Ovary (tissue), 9 donors: ENCODE results near the gene SPRY4. TPM values are rescaled to one million over a fixed set of nuclear protein-coding genes. Genes with fewer than 3 reads are reported as not detected.

Source experiments
- polyA plus RNA-seq, 2 donors: library from polyadenylated mRNA; stranded (reverse); fragments of 200-250 nt in 1 of 2; fragments of 350-450 nt in 1 of 2; fragmentation: Illumina TruSeq in 1 of 2; extraction: RNeasy Lipid Tissue Mini Kit (QIAGEN cat#74804) in 1 of 2; gene quantifications; one replicate each; pipeline ENCODE4 v1.2.3, GENCODE V29; 2013 to 2014
- small RNA-seq: library from RNA; depleted of rRNA; stranded (forward); fragments of <200 nt; gene quantifications from one replicate; pipeline ENCODE3, GENCODE V24; 2016
- total RNA-seq, 7 donors: library from RNA; depleted of rRNA in 2 of 7; stranded (reverse); fragments of >200 nt in 2 of 7; fragmentation: NEBNext Ultra II Directional in 3 of 7; extraction: Animal tissue kit (Norgen Biotek cat#: 25700) in 3 of 7; gene quantifications; one replicate each; pipeline versions ENCODE4 v1.1.0 to v1.2.4, GENCODE V29; 2016 to 2023
- donor health status: DM: no; HTN: no; CAD: no; lungs with moderate emphysema.
- donor health status: DM: no; HTN: no; CAD: no.
- donor health status: Bipolar disorder and iron deficiency.
- donor health status: DM: yes; HTN: yes; CAD: no.
- donor health status: DM: no; HTN: no; CAD: no.
- donor health status: DM: yes; HTN: yes; CAD: no.

SPRY4 gene
- total and polyA plus RNA-seq, 9 donors: 1.9 to 15.9 (median 5.5) TPM

Small RNA genes lying within 50 kb of the gene (small RNA-seq; reads per million reads assigned to genes)
- gene RF02038 (not detected), gene RF02039 (not detected)

Other genes starting within 250 kb of the SPRY4 start
- 10 to 100 TPM; 61.0 to 96.0 (median 70.0) TPM for gene NDFIP1, start 216.2 kb downstream of the SPRY4 start, total RNA-seq
- gene NDFIP1, start 216.2 kb downstream of the SPRY4 start, polyA plus RNA-seq: 100 to 1,000 TPM in 1 of 2 donors, 10 to 100 TPM in 1; 54.8 to 192 TPM